ENCODE measurements around the gene PYROXD2. TPM values are rescaled to one million over a fixed set of nuclear protein-coding genes. Genes with fewer than 3 reads are reported as not detected.

Gene PYROXD2
- total and polyA plus RNA-seq, 2 of the 8 experiments (the other 6 are each of a cell fraction or from before 2014, with no cell fraction given) = 3.2 to 5.4 TPM

DNA sequence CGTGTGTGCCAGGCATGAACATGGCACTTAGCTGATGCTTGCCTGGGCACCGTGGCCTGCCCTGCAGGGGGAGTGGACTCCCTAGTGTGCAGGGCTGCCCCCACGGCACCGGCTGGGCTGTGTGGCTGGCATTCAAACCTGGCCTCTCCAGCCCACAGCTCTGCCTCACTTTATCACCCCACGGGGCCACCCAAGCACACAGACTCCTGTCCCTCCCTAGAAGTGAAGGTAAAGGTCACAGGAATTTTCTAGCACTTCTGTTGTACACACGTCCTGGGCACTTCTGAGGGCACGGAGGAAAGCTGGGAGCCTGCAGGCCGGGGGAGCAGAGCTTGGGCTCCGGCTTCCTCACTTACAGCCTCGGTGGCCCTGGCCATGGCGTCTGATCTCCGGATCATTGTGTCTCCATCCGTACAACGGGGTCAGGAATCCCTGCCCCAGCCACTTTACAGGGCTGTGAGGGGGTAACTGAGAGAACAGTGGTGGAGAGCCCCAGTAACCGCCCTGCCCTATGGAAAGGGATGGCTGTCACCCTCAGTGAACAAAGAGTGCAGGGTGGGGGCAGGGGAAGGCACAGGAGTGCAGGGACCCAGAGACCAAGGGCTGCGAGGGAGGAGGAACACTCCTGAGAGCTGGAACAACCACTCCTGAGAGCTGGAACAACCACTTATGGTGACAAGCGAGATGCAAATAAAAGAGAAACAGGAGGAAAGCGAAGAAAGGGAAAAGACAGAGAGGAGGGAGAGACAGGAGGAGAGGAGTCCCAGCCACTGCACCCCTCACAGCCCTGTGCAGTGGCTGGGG lies 3.9 kb upstream of the PYROXD2 start:
- no peaks in the 10 kb centered on the region for H3K27me3 ChIP-seq (replicated peaks in 1 of 4; ENCODE audit: control insufficient read depth in 3 of 4, extremely low read depth in 1 of 4, insufficient read depth in 3 of 4, low read length in 3 of 4)
- H4K5ac ChIP-seq (ENCODE audit: insufficient read length, low read depth, low read length) = no peak overlapping the region
- H3K18ac ChIP-seq (ENCODE audit: extremely low read depth, low read length) = no peak overlapping the region
- no peak overlapping the region for H2BK20ac ChIP-seq (ENCODE audit: low read length)
- H4K8ac ChIP-seq (ENCODE audit: extremely low read depth, insufficient read depth, low read length) = no peak overlapping the region
- H3K79me2 ChIP-seq (ENCODE audit: control insufficient read depth in 1 of 2, insufficient read depth in 2 of 2, low read length in 2 of 2) = no peaks in the 10 kb centered on the region
- H3K4me1 ChIP-seq (replicated peaks in 1 of 4; ENCODE audit: control insufficient read depth in 3 of 4, insufficient read depth in 4 of 4, low read length in 3 of 4) = peaks cover 0 to 10% (median 3%) of the 10 kb centered on the region in 4 experiments; a peak in 6 of 7 replicates
- no peak overlapping the region for H3K27ac ChIP-seq (ENCODE audit: low read depth, low read length)
- no peaks in the 10 kb centered on the region for H3K9me3 ChIP-seq (ENCODE audit: insufficient read depth in 2 of 2, low read depth in 1 of 2, low read length in 1 of 2)
- no peak overlapping the region for H3K4me3 ChIP-seq (ENCODE audit: extremely low read depth in 1 of 4, insufficient read depth in 2 of 4, low read depth in 3 of 4, low read length in 4 of 4)
- H3K9ac ChIP-seq (replicated peaks in 1 of 4; ENCODE audit: extremely low read depth in 1 of 4, low read depth in 3 of 4, low read length in 3 of 4) = no peak overlapping the region
- no peaks in the 10 kb centered on the region; the same call in 1 of the 2 replicates for H3K23me2 ChIP-seq (ENCODE audit: low read depth, low read length)
- ChIA-PET CTCF (ENCODE audit: partially characterized antibody) (interaction anchor here (0.6 kb wide), 1 partner anchor 12 kb away, joined by 3 read pairs; no protein-coding TSS in a partner anchor), POLR2A (ENCODE audit: partially characterized antibody) (no interaction called here)
- H3K36me3 ChIP-seq (ENCODE audit: control insufficient read depth in 2 of 4, insufficient read depth in 4 of 4, low read length in 3 of 4) = peaks cover 0 to 6% (median 2%) of the 10 kb centered on the region in 4 experiments; a peak in 4 of 8 replicates
- H2AK5ac ChIP-seq (ENCODE audit: low read depth, low read length) = no peak overlapping the region
- no peaks in the 10 kb centered on the region for H3K79me1 ChIP-seq (ENCODE audit: low read depth, low read length)
- no peak overlapping the region for H3K4ac ChIP-seq (replicated peaks; ENCODE audit: insufficient read length, low read depth, low read length)
- H3K56ac ChIP-seq (replicated peaks; ENCODE audit: insufficient read length, low read depth, low read length) = no peak overlapping the region
- H2BK12ac ChIP-seq (ENCODE audit: low read depth, low read length) = no peak overlapping the region
- H3K14ac ChIP-seq (ENCODE audit: insufficient read length) = no peak overlapping the region
- no peak overlapping the region for H3K4me2 ChIP-seq (ENCODE audit: insufficient read depth in 1 of 2, low read depth in 2 of 2, low read length in 2 of 2)
- H2BK15ac ChIP-seq (ENCODE audit: low read length) = no peak overlapping the region
- H4K20me1 ChIP-seq (replicated peaks in 1 of 2; ENCODE audit: control insufficient read depth in 1 of 2, insufficient read depth in 2 of 2, low read length in 2 of 2) = peaks cover 0 to 2% of the 10 kb centered on the region in 2 experiments
- WGBS, 2 experiments (ENCODE audit: extremely low coverage in 1 of 2, insufficient coverage in 1 of 2, insufficient read length in 1 of 2, insufficient replicate concordance in 2 of 2, low coverage in 1 of 2, low lambda C conversion rate in 2 of 2, missing lambda C conversion rate in 1 of 2) = 88% methylated on average over 18 of the region's 18 CpGs; no CpG with 5 or more reads in 1 of the 2 experiments
- no peak overlapping the region for H2BK120ac ChIP-seq (replicated peaks; ENCODE audit: low read depth, low read length)
- no peak overlapping the region for H3K23ac ChIP-seq (ENCODE audit: insufficient read length)
- DNase-seq (ENCODE audit: low read depth in 1 of 2, low spot score in 2 of 2) (no peak), FAIRE-seq (no peak)
- no peak overlapping the region for H4K91ac ChIP-seq (replicated peaks; ENCODE audit: insufficient read length, low read length)
- H2AFZ ChIP-seq (ENCODE audit: low read length) = no peak overlapping the region
- H2BK5ac ChIP-seq (ENCODE audit: low read depth, low read length) = no peak overlapping the region
- TF ChIP-seq SUZ12 (IDR thresholded peaks at IDR 0.05; ENCODE audit: low read length) = no peak
- no peak for TF ChIP-seq KDM4A (IDR thresholded peaks at IDR 0.05; ENCODE audit: low read depth, low read length, severe bottlenecking)
- TF ChIP-seq SP1 (IDR thresholded peaks at IDR 0.05; ENCODE audit: low read depth, low read length) = no peak
- no peak for TF ChIP-seq KDM1A (IDR thresholded peaks at IDR 0.05; ENCODE audit: borderline replicate concordance, low read length)
- no peak for TF ChIP-seq NANOG (IDR thresholded peaks at IDR 0.05; ENCODE audit: insufficient read depth, low read depth, low read length, poor library complexity, severe bottlenecking)
- TF ChIP-seq KDM5A (IDR thresholded peaks at IDR 0.05; ENCODE audit: low read length) = no peak
- TF ChIP-seq GABPA (IDR thresholded peaks at IDR 0.05; ENCODE audit: borderline replicate concordance, insufficient read depth, low read length) = no peak
- no peak for TF ChIP-seq EZH2 (IDR thresholded peaks at IDR 0.05; ENCODE audit: low read depth, low read length, severe bottlenecking)
- no peak for TF ChIP-seq MAFK (IDR thresholded peaks at IDR 0.05; ENCODE audit: low read depth, low read length)
- TF ChIP-seq, protein P1, sequence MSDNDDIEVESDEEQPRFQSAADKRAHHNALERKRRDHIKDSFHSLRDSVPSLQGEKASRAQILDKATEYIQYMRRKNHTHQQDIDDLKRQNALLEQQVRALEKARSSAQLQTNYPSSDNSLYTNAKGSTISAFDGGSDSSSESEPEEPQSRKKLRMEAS (IDR thresholded peaks at IDR 0.05) = no peak
- no peak for TF ChIP-seq SAP30 (IDR thresholded peaks at IDR 0.05; ENCODE audit: insufficient read depth, insufficient replicate concordance, low read length)
- TF ChIP-seq SIX5 (IDR thresholded peaks at IDR 0.05; ENCODE audit: low read depth, low read length) = no peak

Measured in H1 (cell line).